CD4-positive, alpha-beta T cell treated with Interleukin-6 for 4 hours (primary cell): ENCODE results near the gene DYNLT5.
A peak's percentile ranks its signal among the peaks of the same experiment; 100 is the strongest.
"Not testable (repeated sequence)": the region's sequence is repeated elsewhere in the genome, so short reads cannot be mapped to it uniquely, and the experiment has no call there.

Experiments
- DNase-seq: peaks from one replicate; pipeline ENCODE4 v3.0.0-alpha.2; 2020; ENCODE audit warnings: mixed read lengths

The DYNLT5 gene

DNA sequence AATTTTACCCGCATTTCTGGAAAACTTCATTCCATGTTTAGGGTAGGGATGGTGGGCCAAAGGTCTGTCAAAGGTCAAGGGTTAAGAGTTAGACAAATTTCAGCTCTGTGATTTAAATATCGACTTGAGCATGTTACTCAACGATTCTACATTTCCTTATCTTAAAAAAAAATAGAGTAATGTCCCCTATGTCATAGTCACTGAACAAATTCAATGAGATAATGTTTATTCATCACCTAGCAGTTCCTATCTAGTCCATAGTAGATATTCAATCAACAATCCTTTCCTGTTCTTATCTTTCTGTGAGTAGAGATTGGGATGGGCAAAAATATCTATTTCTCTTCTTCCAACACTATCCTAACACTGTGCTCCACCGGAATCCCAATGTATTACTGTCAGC lies 1.1 kb upstream of the DYNLT5 start:
- DNase-seq, result no peak

DNA sequence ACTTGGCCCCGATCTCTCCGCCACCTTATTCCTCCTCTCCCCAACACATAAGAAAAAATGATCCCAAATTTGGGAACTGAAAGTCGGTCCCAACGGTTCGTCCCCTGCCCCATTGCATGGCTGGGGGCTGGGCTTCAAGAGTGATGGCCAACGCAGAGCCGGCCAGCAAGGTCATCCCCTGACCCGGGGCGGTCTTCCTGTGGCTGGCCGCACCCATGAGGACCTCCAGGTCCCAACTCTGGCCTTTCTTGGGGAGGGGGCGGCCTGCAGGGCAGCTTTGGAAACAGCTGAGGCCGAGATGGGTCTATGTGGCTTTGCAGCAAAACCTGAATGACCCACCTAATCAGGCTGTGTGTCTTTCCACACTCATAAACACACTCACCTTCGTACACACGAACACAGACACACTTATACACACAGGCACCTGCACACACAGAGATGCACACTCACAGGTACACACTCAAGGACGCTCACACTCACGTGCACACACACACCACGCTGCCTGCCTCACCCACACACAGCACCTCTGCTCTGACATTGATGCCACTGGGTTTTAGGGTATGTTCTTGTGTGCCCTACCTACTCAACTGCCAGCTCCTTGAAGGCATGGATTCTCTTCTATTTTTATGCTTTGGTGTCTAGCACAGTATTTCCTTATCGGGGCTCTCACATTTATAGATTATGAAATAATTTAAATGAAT lies 562 bp downstream of the DYNLT5 start:
- no peak for DNase-seq

DNA sequence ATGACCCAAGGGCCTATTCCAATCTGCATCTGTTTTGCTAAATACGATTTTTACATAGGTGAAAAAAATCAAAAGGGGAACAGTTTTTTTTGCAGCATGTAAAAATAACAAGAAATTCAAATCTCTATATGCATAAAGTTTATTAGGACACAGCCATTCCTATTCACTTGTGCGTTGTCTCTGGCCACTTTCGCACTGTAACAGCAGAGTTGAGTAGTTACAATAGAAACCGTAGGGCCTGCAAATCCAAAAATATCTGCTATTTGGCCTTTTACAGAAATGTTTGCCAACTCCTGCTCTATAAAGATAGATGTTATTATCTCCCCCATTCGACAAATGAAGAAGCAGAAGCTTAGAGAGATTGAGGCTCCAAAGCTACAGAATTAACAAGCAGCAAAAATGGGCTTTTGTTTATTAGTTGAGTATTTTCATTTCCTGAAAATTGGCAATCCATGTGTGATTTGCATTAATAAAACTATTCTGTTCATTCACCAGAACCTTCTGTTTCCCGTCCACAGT lies 5.5 kb downstream of the DYNLT5 start:
- DNase-seq, result no peak

DNA sequence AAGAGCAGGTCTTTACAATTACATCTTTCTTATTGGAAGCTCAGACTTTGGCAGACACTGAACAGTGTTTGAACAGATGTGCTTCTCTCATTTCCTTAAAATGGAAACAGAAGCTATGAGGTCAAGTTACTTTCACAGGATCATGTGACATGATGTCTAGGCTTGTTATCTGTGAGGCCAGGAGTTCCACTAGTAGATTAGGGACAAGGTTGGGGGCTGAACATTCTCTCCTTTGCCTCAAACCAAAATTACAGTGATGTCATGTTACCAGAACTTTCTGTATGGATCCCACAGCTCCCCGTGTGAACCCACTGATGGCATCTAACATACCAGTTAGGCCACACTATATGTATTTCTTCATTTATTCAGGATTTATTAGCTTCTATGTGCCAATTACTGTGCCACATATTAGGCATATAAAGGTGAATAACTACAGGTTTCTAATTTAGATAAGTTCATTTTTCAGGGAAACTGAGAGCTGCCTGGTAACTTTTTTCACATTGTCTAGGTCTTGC lies 6.0 kb downstream of the DYNLT5 start:
- DNase-seq, result no peak

DNA sequence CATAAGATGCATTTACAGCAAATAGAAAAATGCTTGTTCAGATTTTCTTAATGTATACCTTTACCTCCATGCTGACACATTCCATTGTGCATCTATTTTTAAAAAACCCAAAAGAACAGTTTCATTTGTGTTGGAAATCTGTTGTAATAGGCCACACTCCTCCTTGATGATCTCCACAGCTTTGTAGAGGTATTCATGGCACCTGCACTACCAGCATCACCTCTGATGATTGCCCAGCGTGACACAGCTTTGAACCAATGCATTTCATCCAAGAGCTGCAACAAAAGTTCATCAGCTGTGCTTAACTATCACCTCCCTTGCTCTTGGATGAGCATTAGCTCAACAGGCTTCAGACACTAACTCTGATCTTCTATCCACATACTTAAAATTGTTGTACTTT lies 8.2 kb downstream of the DYNLT5 start:
- no peak for DNase-seq

DNA sequence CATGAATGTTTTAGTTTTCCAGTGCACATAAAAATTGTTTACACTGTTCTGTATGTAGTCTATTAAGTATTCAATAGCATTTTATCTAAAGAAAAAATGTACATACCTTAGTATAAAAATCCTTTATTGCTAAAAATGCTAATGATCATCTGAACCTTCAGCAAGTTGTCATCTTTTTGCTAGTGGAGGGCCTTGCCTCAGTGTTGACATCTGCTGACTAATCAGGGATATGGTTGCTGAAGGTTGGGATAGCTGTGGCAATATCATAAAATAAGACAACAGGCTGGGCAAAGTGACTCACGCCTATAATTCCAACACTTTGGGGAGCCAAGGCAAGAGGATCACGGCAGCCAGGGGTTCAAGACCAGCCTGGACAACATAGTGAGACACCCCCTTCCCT lies 9.0 kb downstream of the DYNLT5 start:
- DNase-seq, result no peak

DNA sequence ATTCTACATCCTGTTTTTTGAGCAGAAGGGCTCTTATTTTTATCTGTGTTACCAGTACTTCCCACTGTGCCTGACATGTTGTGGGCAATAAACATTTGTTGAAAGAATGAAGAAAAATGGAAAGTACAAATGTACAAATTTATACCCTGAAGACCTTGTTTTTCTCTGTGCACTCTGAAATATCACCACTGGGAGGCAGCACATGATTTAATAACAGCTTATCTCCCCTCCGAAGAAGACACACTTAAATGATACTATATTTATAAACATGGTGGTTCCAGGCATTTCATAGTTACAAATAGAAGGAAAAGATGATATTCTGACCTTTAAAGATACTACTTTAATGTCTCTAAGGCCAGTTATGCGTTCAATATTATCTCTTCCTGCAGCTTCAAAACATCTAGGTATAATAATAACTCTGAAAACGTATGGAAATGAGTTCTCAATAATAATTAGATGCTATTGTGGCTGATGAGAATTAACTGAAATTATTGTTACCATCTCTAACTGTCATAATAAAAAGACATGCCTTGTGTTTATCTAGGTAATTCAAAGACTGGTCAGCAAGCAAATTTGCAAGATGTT lies 12.8 kb downstream of the DYNLT5 start:
- peak; percentile 68 for DNase-seq

DNA sequence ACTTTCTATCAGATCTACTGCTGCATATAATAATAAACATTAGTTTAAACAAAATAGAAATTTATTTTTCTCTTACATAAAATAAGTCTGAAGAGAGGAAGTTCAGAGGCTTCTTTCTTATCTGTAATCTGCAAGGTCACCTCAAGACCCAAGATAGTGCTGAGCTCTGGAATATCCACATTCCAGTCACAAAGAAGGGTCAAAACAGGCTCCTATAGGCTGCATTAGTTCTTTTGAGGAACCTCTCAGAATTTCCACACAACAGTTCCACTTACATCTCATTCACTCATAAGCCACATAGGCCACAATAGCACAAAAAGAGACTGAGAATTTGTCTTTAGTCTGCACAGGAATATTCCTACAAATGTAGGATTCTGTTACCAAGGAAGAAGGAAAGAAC lies 15.4 kb downstream of the DYNLT5 start:
- no peak for DNase-seq

DNA sequence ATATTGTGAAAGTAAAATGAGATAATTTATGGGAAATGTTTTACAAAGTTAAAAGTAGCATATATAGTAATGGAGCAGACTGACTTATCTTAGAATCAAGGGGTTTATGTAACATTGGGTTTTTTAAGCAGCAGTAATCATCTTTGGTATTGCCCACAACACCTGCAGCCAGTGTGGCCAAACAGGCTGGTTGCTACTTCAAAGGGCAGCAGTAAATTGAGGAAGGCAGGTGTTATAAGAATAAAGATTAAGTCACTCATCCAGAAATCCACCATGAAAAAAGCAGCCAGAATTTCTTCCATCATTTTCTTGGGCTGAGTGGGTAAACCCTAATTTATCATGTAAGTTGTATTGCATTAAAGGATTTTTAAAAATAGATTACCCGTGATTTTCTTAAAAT lies 16.7 kb downstream of the DYNLT5 start:
- no peak for DNase-seq

DNA sequence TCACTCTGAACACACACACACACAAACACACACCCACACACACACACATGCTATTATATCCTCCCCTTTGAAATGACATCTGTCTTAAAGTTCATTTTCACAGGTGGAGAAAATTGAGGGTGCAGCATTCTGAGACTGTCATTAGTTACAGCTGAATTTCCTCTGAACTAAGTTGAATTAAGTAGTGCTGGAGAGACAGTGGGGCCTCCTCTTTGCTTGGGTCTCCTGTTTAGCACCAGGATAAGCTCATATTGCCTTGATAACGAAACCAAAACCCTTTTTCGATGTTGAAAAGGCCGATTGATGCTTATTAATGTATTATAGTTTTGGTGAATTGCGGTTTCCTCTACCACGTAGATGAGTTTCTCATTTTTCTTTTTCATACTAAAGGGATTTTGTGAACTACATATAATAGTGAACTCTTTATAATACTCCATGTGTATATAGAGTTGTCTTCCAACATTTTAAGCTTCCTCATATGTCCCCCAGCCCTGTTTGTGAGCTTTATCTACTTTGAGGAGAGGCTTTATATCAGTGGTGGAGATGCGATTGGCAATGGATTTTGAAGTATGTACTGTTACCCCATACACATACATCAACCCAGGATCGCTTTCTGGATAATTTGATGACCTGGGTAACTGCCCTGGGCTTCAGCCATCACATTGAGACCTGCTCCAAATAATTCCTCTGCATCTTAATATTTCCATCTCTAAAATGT lies 17.4 kb downstream of the DYNLT5 start:
- peak; percentile 26 for DNase-seq

DNA sequence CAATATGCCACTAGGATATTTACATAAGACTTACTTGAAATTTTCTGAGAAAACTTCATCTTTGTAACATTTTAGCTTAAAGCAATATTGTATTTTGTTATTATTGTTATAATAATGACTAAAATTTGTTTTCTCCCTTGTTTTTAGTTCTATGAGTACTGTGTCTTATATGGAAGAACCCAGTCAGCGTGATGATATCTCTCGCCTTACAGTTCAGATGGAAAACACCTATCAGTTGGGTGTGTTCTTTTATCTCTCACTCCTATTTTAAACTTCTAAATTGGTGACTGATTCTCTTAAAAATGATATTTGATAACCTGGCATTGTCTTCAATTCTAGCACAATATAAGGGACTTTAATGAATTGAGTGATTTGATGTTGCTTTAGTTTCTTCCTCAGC lies 18.0 kb downstream of the DYNLT5 start:
- DNase-seq, result no peak

DNA sequence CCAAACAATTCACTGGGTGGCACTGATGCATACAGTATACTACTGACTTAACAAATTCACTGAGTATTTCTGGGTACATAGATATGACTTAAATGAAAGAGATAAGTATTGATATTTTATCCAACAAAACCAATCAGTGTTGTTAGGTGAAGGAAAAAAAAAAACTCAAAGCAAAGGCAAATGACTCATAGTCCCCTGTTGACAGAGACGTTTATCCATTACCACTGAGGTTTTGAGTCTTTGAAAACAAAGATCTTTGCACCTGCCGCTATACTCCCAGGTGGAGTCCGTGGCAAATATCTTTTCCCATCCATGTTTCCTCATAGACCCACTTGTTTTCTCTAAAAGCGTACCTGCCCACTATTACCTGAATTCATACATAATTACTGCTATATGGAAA lies 18.4 kb downstream of the DYNLT5 start:
- DNase-seq, result no peak

DNA sequence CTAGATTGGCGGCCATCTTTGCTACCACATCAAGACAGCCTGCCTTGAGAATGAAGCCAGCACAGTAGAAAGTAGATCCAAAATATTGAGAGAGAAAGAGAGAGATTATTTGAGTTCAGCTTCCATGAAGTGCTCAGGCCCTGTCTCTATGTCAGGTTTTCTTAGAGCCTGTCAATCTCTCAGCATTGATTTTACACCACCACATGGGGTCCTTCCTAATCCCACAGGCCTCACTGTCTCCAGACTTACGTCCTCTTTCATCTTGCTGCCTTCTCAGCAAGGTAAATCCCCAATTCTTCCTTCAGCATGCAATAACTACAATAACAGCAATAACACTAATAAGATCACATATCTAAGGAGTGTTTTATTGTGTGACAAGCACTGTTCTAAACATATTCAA lies 21.0 kb downstream of the DYNLT5 start:
- no peak for DNase-seq

DNA sequence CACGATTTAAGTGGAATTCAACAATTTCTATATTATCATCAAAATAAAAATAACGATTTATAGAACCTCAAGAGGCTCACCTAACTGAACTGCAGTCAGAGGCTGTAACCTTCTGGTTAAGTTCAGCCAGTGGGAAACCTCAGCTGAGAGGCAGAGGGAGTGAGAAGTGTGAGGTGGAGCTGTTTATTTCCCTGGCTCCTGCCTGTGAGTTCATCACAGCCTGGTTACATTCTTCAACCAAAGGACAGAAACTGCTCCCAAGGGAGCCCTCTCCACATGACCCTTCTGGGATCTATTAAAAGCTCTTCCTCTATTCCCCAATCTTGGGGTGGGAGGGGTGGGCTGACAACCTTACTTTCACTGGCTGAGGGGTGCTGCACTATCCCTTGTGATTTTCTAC lies 22.2 kb downstream of the DYNLT5 start:
- no peak for DNase-seq

DNA sequence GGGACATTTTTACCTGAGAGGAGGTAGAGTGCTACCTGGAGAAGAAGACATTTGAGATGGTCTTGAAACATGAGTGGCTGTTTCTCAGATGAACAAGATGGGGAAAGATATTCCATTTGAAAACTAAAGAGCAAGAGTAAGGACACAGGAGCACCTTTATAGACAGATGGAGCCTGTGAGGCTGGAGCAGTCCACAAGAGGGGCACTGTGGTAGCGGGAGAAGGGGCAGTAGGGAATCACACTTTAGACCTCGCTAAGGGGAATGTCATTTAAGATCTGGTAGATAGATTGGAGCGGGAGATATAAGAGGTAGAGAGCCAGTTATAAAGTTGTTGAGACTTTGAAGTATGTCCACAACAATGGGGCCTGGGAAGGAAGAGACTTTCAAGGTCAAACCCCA lies 23.4 kb downstream of the DYNLT5 start:
- no peak for DNase-seq

DNA sequence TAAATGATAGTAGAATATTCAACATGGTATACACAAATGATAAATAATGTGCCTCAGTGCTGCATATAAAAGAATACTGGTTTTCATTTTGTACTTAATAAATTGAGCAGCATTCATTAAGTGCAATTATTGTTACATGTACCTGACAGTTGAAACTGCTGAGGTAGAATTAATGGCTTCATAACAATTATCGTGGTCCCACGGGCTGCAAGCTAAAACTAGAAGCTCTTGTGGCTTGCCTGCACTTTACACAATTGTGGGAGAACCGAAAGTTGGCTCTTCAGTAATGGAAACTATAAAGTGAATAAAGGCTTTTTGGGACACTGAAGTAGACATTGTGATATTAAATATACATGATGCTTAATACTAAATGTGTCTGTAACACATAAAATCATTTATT lies 25.6 kb downstream of the DYNLT5 start:
- no peak for DNase-seq

DNA sequence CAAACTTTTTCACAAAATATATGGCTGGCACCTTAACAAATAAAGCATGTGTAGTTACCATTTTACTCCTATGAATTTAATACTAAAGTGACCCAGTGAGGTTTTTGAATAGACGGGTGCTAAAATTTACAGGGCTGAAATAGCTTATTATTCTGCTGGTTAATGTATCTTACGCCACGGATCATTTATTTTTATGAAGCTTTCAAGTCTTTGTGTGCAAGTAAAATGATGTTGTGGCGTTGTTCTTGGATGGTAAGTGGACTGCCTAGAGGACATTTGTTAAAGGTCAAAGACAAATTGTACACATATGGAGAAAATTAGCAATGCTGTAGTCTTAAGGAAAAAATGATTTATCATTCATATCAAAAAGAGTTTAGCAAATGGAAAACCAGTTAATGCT lies 26.0 kb downstream of the DYNLT5 start:
- no peak for DNase-seq

DNA sequence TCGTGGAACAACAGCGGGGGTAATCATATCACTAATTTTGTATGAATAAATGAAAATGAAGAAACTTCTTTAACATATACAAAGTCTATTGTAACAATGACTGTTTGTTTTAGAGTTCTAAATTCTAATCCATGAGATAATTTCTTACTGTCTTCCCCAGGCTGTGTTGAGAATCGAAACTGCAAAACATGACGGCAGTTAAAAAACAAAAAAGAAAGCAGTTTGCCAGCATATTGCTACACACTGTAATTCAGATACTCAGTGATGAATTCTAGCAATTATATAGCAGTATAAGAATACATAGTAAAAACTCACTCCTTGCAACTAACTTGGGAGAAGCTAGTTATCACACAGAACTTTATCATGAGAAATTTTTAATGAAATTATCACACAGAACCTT lies 26.7 kb downstream of the DYNLT5 start:
- DNase-seq, result no peak

DNA sequence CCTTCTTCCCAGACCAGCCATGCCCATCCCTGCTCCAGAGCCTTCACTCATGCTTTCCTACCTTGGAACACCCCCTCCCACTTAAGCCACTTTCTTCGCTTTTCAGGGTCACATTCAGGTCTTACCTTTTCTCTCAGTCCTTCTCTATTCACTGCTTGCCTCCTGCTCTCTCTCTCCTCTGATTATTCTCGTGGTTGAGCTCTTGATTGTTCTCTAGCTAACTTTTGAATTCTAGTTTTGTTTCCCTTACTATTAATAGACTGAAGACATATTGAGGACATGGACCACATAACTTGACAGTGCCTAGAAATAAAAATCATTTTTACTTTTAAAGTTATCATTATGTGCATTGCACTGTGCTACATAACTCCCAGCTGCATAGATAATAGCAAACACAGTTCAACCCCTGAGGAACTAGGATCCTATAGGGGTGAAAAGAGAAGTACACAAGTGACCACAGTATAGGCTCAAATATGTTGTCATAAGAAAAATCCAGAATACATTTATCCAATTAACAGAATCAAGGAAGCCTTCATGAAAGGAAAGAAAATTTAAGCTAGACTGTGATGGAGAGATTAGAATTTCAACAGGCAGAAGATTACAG lies 27.3 kb downstream of the DYNLT5 start:
- no peak for DNase-seq

DNA sequence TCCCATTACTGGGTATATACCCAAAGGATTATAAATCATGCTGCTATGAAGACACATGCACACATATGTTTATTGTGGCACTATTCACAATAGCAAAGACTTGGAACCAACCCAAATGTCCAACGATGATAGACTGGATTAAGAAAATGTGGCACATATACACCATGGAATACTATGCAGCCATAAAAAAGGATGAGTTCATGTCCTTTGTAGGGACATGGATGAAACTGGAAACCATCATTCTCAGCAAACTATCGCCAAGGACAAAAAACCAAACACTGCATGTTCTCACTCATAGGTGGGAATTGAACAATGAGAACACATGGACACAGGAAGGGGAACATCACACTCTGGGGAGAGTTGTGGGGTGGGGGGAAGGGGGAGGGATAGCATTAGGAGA lies 33.5 kb downstream of the DYNLT5 start:
- DNase-seq, result not testable (repeated sequence)

DNA sequence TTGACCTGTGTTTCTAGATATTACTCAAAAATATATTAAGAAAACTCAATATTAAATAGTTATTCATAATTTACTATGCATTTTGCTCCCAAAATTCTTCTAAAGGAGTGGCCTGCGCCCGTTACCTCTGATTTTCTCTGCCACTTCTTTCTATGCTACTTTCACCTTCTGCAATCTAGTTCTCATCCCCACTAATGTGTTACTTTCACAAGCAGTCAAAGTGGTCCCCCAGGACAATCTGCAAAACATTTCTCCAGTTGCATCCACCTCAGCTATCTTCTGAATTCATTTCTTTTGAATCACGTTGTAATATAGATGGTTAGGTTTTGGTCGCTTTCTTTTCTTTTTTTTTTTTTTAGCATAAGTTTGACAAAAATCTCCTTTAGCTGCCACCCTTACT lies 35.4 kb downstream of the DYNLT5 start:
- no peak for DNase-seq

DNA sequence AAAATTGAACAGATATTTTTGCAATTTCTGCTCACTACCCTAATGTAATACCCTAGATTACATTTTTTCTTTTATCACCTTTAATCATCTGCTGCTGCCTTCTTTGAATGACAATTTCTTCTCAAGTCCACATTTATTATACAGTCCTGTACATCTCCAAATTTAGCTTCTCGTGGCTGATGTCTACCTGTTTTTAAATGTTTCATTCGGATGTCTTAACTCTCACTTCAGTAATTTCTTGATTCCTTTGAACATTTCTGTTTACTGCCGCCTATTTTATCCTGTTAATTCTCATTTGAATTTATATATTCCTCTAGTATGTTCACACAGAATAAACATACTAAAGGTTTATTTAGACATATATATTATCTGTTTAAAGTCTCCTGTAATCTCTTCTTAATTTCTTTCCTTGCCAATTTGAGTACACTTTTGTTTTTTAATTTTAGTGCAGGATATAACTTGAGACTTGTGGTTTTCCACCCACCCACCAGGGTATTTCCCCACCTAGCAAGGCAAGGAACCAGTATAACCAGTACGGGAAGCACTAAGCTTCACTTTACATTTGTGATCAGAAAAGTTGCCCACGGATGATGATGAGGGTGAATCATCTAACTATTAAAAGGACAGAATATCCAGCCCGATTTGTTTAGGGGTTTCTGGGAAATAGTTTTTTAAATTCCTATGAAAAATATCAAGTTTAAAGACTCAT lies 36.1 kb downstream of the DYNLT5 start:
- peak; percentile 36 for DNase-seq
